ENCODE results near the gene MYH6.

The MYH6 gene

DNA sequence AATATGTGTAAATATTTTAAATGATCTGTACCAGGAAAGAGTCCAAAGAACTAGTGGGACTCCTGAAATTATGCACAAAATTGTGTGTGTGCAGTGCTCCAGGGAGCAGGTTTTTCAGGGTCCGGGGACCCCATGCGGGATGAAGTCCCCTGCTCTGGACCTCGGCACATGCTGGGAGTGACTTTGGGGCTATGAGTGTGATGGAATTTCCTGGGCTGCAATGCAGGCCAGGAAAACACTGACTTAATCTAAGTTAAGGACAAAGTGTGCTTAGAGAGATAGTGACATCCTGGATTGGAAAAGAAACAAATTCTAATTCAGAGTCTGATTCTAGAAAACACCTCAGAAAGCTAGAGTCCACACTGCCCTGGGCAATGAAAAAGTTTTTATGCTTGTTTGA is 6.2 kb upstream of the MYH6 start:
- no peak for DNase-seq (ENCODE audit: low read depth)
- no peak for TF ChIP-seq CTCF (conservative IDR thresholded peaks at IDR 0.05; ENCODE audit: low read depth, low read length)
- no peak overlapping the region for H3K4me3 ChIP-seq (ENCODE audit: low read length)

GRCh38 chr14:23413681-23414080 is 5.6 kb upstream of the MYH6 start:
- DNase-seq (ENCODE audit: low read depth): no peak
- H3K4me3 ChIP-seq (ENCODE audit: low read length): no peak overlapping the region
- TF ChIP-seq CTCF (conservative IDR thresholded peaks at IDR 0.05; ENCODE audit: low read depth, low read length): no peak

- DNase-seq (ENCODE audit: low read depth): no peak
- H3K4me3 ChIP-seq (ENCODE audit: low read length): no peak overlapping the region
- no peak for TF ChIP-seq CTCF (conservative IDR thresholded peaks at IDR 0.05; ENCODE audit: low read depth, low read length)
Observed at GRCh38 chr14:23411563-23412525, 3.8 kb upstream of the MYH6 start.

- no peak for TF ChIP-seq CTCF (conservative IDR thresholded peaks at IDR 0.05; ENCODE audit: low read depth, low read length)
- H3K4me3 ChIP-seq (ENCODE audit: low read length): no peak overlapping the region
- no peak for DNase-seq (ENCODE audit: low read depth)
Observed at GRCh38 chr14:23409966-23410635, 2.0 kb upstream of the MYH6 start.

DNA sequence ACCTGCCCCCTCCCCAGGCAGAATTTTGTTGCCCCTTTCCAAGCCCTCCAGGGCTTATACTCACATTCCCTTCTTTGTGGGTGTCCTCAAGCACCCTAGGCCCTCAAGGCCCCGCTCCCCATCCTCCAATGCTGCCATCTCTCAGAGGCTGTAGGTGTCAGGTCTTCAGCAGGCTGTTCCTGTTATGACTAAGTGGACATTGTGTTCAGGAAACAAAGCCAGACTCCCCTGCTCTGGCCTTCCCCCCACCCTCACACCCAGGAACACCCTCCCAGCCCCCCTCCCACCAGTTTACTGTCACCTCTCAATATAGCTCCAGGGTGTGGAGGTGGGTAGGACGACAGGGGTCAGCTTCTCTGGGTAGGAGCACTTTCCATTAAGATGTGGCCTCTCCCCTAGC is 1.4 kb upstream of the MYH6 start:
- no peak for DNase-seq (ENCODE audit: low read depth)

DNA sequence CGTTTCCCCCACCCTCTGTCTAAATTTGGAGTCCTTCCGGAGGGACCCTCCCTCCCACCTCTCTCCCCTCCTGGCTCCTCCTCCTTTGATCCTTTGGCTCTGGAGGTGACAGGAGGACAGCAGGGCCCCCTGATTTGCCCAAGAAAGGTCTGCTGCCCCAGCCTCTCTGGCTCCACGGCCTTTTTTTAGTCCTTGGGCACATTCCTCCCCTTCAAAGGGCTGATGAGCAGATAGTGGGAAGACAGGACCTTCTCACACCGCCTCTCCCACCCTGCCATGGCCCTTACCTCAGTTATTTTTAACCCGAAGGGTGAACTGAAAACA is 196 bp upstream of the MYH6 start:
- no peak for TF ChIP-seq CTCF (conservative IDR thresholded peaks at IDR 0.05; ENCODE audit: low read depth, low read length)
- DNase-seq (ENCODE audit: low read depth): no peak
- no peak overlapping the region for H3K4me3 ChIP-seq (ENCODE audit: low read length)

More for the DNA sequence above, 1.4 kb upstream of the MYH6 start:
- no peak overlapping the region for H3K4me3 ChIP-seq (ENCODE audit: low read length)
- no peak for TF ChIP-seq CTCF (conservative IDR thresholded peaks at IDR 0.05; ENCODE audit: low read depth, low read length)

Data from retinal pigment epithelial cell (primary cell).